Muscle of leg (tissue), 11 donors: ENCODE data around the gene LRRC4C. TPM values are rescaled to one million over a fixed set of nuclear protein-coding genes. Genes with fewer than 3 reads are reported as not detected.
"Not testable (repeated sequence)": the region's sequence is repeated elsewhere in the genome, so short reads cannot be mapped to it uniquely, and the experiment has no call there.

ENCODE experiments used
- DNase-seq: peaks from one replicate; pipeline ENCODE4 v3.0.0; 2013
- H3K27ac ChIP-seq: one replicate; pipeline ENCODE4 v1.5.1; 2013; ENCODE audit warnings: mild to moderate bottlenecking, low read length, control low read depth
- H3K27me3 ChIP-seq: one replicate; pipeline ENCODE4 v1.6.1; 2013; ENCODE audit warnings: low read length; ENCODE audit not compliant: control insufficient read depth, insufficient read depth
- H3K36me3 ChIP-seq: one replicate; pipeline ENCODE4 v1.6.1; 2013; ENCODE audit warnings: low read length; ENCODE audit not compliant: control insufficient read depth, insufficient read depth
- H3K4me1 ChIP-seq: one replicate; pipeline ENCODE4 v1.6.1; 2013; ENCODE audit warnings: low read length; ENCODE audit not compliant: control insufficient read depth, insufficient read depth
- H3K4me3 ChIP-seq: one replicate; pipeline ENCODE4 v1.5.1; 2013; ENCODE audit warnings: low read length, control low read depth
- H3K9me3 ChIP-seq: replicated peaks from 2 replicates; pipeline ENCODE4 v1.6.1; 2013; ENCODE audit warnings: low read depth, low read length; ENCODE audit not compliant: control insufficient read depth
- WGBS: methylation state at CpG from one replicate; pipeline ENCODE4 v1.1.5; 2013; ENCODE audit warnings: missing lambda C conversion rate; ENCODE audit not compliant: insufficient coverage; 5-methylcytosine and 5-hydroxymethylcytosine counted together
- polyA plus RNA-seq, 8 donors: library from polyadenylated mRNA; unstranded; fragments of 120-200 nt; gene quantifications; one replicate each; pipeline versions ENCODE4 v1.2.1 to v1.2.3, GENCODE V29; 2013; ENCODE audit warnings: inconsistent platforms in 1 of 8, low replicate concordance in 1 of 8; ENCODE audit not compliant: insufficient read length in 8 of 8, insufficient read depth in 1 of 8
- total RNA-seq: library from RNA; stranded (reverse); fragments of 120-200 nt; gene quantifications from one replicate; pipeline ENCODE4 v1.2.4, GENCODE V29; 2013

LRRC4C gene
- total and polyA plus RNA-seq, 9 donors, result 1.8 to 5.3 (median 2.3) TPM

GRCh38 chr11:40226654-40227053 lies 1232.8 kb downstream of the LRRC4C start:
- no peaks in the 10 kb centered on the region for H3K9me3 ChIP-seq
- H3K27me3 ChIP-seq, result no peaks in the 10 kb centered on the region
- H3K36me3 ChIP-seq, result no peaks in the 10 kb centered on the region
- no peak overlapping the region for H3K27ac ChIP-seq
- H3K4me1 ChIP-seq, result no peaks in the 10 kb centered on the region
- no peak for DNase-seq
- H3K4me3 ChIP-seq, result no peak overlapping the region
- no CpG with 5 or more reads among the region's 2 CpGs for WGBS

- no peak for DNase-seq
- Histone ChIP-seq H3K27me3 (no peaks in the 10 kb centered on the region), H3K36me3 (no peaks in the 10 kb centered on the region), H3K4me3 (no peak overlapping the region), H3K4me1 (no peaks in the 10 kb centered on the region), H3K9me3 (no peaks in the 10 kb centered on the region), H3K27ac (no peak overlapping the region)
- WGBS, result no CpG with 5 or more reads among the region's 2 CpGs
These were observed 1235.7 kb downstream of the LRRC4C start for GRCh38 chr11:40223596-40224330.

GRCh38 chr11:40219401-40219800 lies 1240.1 kb downstream of the LRRC4C start:
- peak; percentile 26 for DNase-seq
- Histone ChIP-seq H3K4me3 (no peak overlapping the region), H3K27me3 (no peaks in the 10 kb centered on the region), H3K4me1 (no peaks in the 10 kb centered on the region), H3K9me3 (no peaks in the 10 kb centered on the region), H3K36me3 (no peaks in the 10 kb centered on the region), H3K27ac (no peak overlapping the region)
- no CpG with 5 or more reads among the region's 3 CpGs for WGBS

GRCh38 chr11:40215556-40215955 lies 1243.9 kb downstream of the LRRC4C start:
- Histone ChIP-seq H3K4me3 (no peak overlapping the region), H3K4me1 (no peaks in the 10 kb centered on the region), H3K9me3 (no peaks in the 10 kb centered on the region), H3K36me3 (no peaks in the 10 kb centered on the region), H3K27ac (no peak overlapping the region), H3K27me3 (no peaks in the 10 kb centered on the region)
- no peak for DNase-seq
- 89% methylated on average over 1 of the region's 2 CpGs for WGBS

- DNase-seq, result no peak
These were observed 1252.0 kb downstream of the LRRC4C start for GRCh38 chr11:40207416-40207815.

GRCh38 chr11:40204228-40204627 lies 1255.2 kb downstream of the LRRC4C start:
- H3K36me3 ChIP-seq, result no peaks in the 10 kb centered on the region
- no peak overlapping the region for H3K27ac ChIP-seq
- H3K27me3 ChIP-seq, result no peaks in the 10 kb centered on the region
- WGBS, result no CpG with 5 or more reads among the region's 2 CpGs
- no peak overlapping the region for H3K4me3 ChIP-seq
- DNase-seq, result no peak
- H3K9me3 ChIP-seq, result no peaks in the 10 kb centered on the region
- H3K4me1 ChIP-seq, result no peaks in the 10 kb centered on the region

More at GRCh38 chr11:40207416-40207815, 1252.0 kb downstream of the LRRC4C start:
- Histone ChIP-seq H3K36me3 (no peaks in the 10 kb centered on the region), H3K4me1 (no peaks in the 10 kb centered on the region), H3K4me3 (no peak overlapping the region), H3K27ac (no peak overlapping the region), H3K27me3 (no peaks in the 10 kb centered on the region), H3K9me3 (no peaks in the 10 kb centered on the region)

- no CpG with 5 or more reads among the region's 1 CpG for WGBS
- Histone ChIP-seq H3K4me3 (no peak overlapping the region), H3K36me3 (no peaks in the 10 kb centered on the region), H3K27me3 (no peaks in the 10 kb centered on the region), H3K4me1 (no peaks in the 10 kb centered on the region), H3K27ac (no peak overlapping the region), H3K9me3 (no peaks in the 10 kb centered on the region)
- no peak for DNase-seq
These were observed 1255.8 kb downstream of the LRRC4C start for GRCh38 chr11:40203606-40204005.

- Histone ChIP-seq H3K4me1 (no peaks in the 10 kb centered on the region), H3K27ac (no peak overlapping the region), H3K36me3 (no peaks in the 10 kb centered on the region), H3K27me3 (no peaks in the 10 kb centered on the region), H3K9me3 (no peaks in the 10 kb centered on the region), H3K4me3 (no peak overlapping the region)
- DNase-seq, result no peak
- WGBS, result 100% methylated on average over 1 of the region's 3 CpGs
These were observed 1256.7 kb downstream of the LRRC4C start for GRCh38 chr11:40202589-40203270.

- not testable (repeated sequence) for H3K27me3 ChIP-seq, H3K4me1 ChIP-seq, H3K36me3 ChIP-seq, H3K9me3 ChIP-seq, H3K4me3 ChIP-seq, DNase-seq, H3K27ac ChIP-seq
- WGBS, result 82% methylated on average over 2 of the region's 5 CpGs
These were observed 1266.9 kb downstream of the LRRC4C start for GRCh38 chr11:40192590-40192989.

- H3K4me3 ChIP-seq, result no peak overlapping the region
- WGBS, result no CpG with 5 or more reads among the region's 5 CpGs
- no peak for DNase-seq
- H3K36me3 ChIP-seq, result no peaks in the 10 kb centered on the region
- H3K4me1 ChIP-seq, result no peaks in the 10 kb centered on the region
- H3K27me3 ChIP-seq, result no peaks in the 10 kb centered on the region
- no peaks in the 10 kb centered on the region for H3K9me3 ChIP-seq
- no peak overlapping the region for H3K27ac ChIP-seq
These were observed 1269.2 kb downstream of the LRRC4C start for GRCh38 chr11:40190294-40190693.
